A549 (cell line): ENCODE results near the gene JARID2. TPM values are rescaled to one million over a fixed set of nuclear protein-coding genes. Genes with fewer than 3 reads are reported as not detected.
A peak's percentile ranks its signal among the peaks of the same experiment; 100 is the strongest.

Source experiments
- ATAC-seq, 2 experiments: fragments of 200-7000 bp in 1 of 2; fragments of >200 bp in 1 of 2; cut with Nextera tagmentation in 1 of 2; cut with Tn5 transposase in 1 of 2; 3 replicates each; pipeline versions ENCODE4 v1.8.0 to v1.9.1; 2018 to 2020; ENCODE audit warnings: mild to moderate bottlenecking in 1 of 2, moderate library complexity in 1 of 2
- CTCF ChIA-PET: fragments of 300-600 bp; sonication (Branson Sonifier 250); formaldehyde crosslinking; extraction: SDS; loops from one replicate; lab custom pipeline; 2021; ENCODE audit warnings: antibody characterized with exemption, inconsistent platforms; lab: Yijun Ruan, JAX
- POLR2A ChIA-PET: fragments of 350-600 bp; formaldehyde crosslinking; extraction: SDS; loops from one replicate; lab custom pipeline; 2021; ENCODE audit warnings: antibody characterized with exemption, inconsistent platforms; lab: Yijun Ruan, JAX
- DNase-seq, 2 experiments: peaks; one replicate each; pipeline versions ENCODE4 v3.0.0 to v3.0.0-alpha.2; 2011 to 2016; ENCODE audit warnings: low read depth in 1 of 2, low spot score in 1 of 2
- FAIRE-seq: peaks from 2 replicates; lab custom pipeline; 2011; peaks lifted over from hg19 to GRCh38; lab: Jason Lieb, UNC
- H3K27ac ChIP-seq, 2 experiments: fragments of >200 bp; sonication (Bioruptor Twin); formaldehyde crosslinking; 3 replicates each; pipeline ENCODE4 v1.5.1; 2016 to 2017
- H3K4me1 ChIP-seq: fragments of >200 bp; sonication (Bioruptor Twin); formaldehyde crosslinking; 3 replicates; pipeline ENCODE4 v1.6.1; 2016
- H3K4me2 ChIP-seq: fragments of >200 bp; sonication (Bioruptor Twin); formaldehyde crosslinking; 3 replicates; pipeline ENCODE4 v1.6.1; 2016
- H3K4me3 ChIP-seq: fragments of >200 bp; sonication (Bioruptor Twin); formaldehyde crosslinking; 3 replicates; pipeline ENCODE4 v1.5.1; 2016
- H3K9me3 ChIP-seq: fragments of >200 bp; sonication (Bioruptor Twin); formaldehyde crosslinking; 3 replicates; pipeline ENCODE4 v1.6.1; 2016
- ATOH8 ChIP-seq: fragments of 250-450 bp; sonication (Bioruptor Pico); IDR thresholded peaks from 2 replicates; pipeline ENCODE4 v1.5.0; 2020; ENCODE audit warnings: low read depth, mild to moderate bottlenecking, moderate library complexity
- BCL3 ChIP-seq: fragments of >200 bp; sonication (Bioruptor Twin); formaldehyde crosslinking; IDR thresholded peaks from 3 replicates; pipeline ENCODE4 v1.6.1; 2016
- BHLHE40 ChIP-seq: IDR thresholded peaks from 2 replicates; pipeline ENCODE4 v1.6.1; 2012; ENCODE audit warnings: low read depth, low read length, inconsistent platforms
- CTCF ChIP-seq: fragments of >200 bp; sonication (Bioruptor Twin); formaldehyde crosslinking; IDR thresholded peaks from 3 replicates; pipeline ENCODE4 v1.5.1; 2016
- EHMT2 ChIP-seq: fragments of 200-600 bp; sonication (generic); IDR thresholded peaks from 2 replicates; pipeline ENCODE4 v1.6.1; 2016; ENCODE audit warnings: antibody characterized with exemption, low read depth, mild to moderate bottlenecking, moderate library complexity
- ELK1 ChIP-seq: fragments of 150-350 bp; IDR thresholded peaks from 2 replicates; pipeline ENCODE4 v1.6.1; 2014; ENCODE audit warnings: low read depth, mild to moderate bottlenecking, low read length
- ESRRA ChIP-seq: fragments of 150-350 bp; IDR thresholded peaks from 2 replicates; pipeline ENCODE4 v1.6.1; 2014; ENCODE audit warnings: mild to moderate bottlenecking, low read length, borderline replicate concordance
- FOSB ChIP-seq: fragments of 250-450 bp; sonication (Bioruptor Pico); IDR thresholded peaks from 2 replicates; pipeline ENCODE4 v1.5.0; 2020; ENCODE audit warnings: mild to moderate bottlenecking, moderate library complexity
- FOSL2 ChIP-seq, 2 experiments: fragments of 450-650 bp in 1 of 2; fragments of >200 bp in 1 of 2; sonication (Bioruptor Twin) in 1 of 2; formaldehyde crosslinking; IDR thresholded peaks; 2 replicates each; pipeline versions ENCODE4 v1.5.0 to v1.6.1; 2016 to 2020; ENCODE audit warnings: mild to moderate bottlenecking in 1 of 2, moderate library complexity in 1 of 2
- FOXS1 ChIP-seq: fragments of 250-450 bp; sonication (Bioruptor Pico); IDR thresholded peaks from 2 replicates; pipeline ENCODE4 v1.5.0; 2020; ENCODE audit warnings: mild to moderate bottlenecking, moderate library complexity
- HES2 ChIP-seq: fragments of >200 bp; sonication (Bioruptor Twin); formaldehyde crosslinking; IDR thresholded peaks from 2 replicates; pipeline ENCODE4 v1.6.1; 2016
- HEYL ChIP-seq: fragments of 250-450 bp; sonication (Bioruptor Pico); IDR thresholded peaks from 2 replicates; pipeline ENCODE4 v1.8.0; 2021; ENCODE audit warnings: mild to moderate bottlenecking, moderate library complexity
- HOXA7 ChIP-seq: fragments of 250-450 bp; sonication (Bioruptor Pico); IDR thresholded peaks from 2 replicates; pipeline ENCODE4 v1.5.0; 2020; ENCODE audit warnings: mild to moderate bottlenecking, moderate library complexity
- HOXB5 ChIP-seq: fragments of 250-450 bp; sonication (Bioruptor Pico); IDR thresholded peaks from 2 replicates; pipeline ENCODE4 v1.5.0; 2020; ENCODE audit warnings: mild to moderate bottlenecking, moderate library complexity
- KDM5A ChIP-seq: fragments of 200-600 bp; sonication (generic); IDR thresholded peaks from 2 replicates; pipeline ENCODE4 v1.6.1; 2016; ENCODE audit warnings: antibody characterized with exemption, mild to moderate bottlenecking
- MAX ChIP-seq: IDR thresholded peaks from 2 replicates; pipeline ENCODE4 v1.6.1; 2012
- MYC ChIP-seq: IDR thresholded peaks from 2 replicates; pipeline ENCODE4 v1.6.1; 2012; ENCODE audit warnings: mild to moderate bottlenecking, inconsistent platforms, low read length, improper control_type of control experiment, borderline replicate concordance
- NR3C1 ChIP-seq: fragments of >200 bp; sonication (Bioruptor Twin); formaldehyde crosslinking; IDR thresholded peaks from 3 replicates; pipeline ENCODE4 v1.6.1; 2017
- REST ChIP-seq: fragments of 200-600 bp; sonication (generic); IDR thresholded peaks from 2 replicates; pipeline ENCODE4 v1.6.1; 2016; ENCODE audit warnings: antibody characterized with exemption, mild to moderate bottlenecking, moderate library complexity
- SMC3 ChIP-seq: fragments of >200 bp; sonication (Bioruptor Twin); formaldehyde crosslinking; IDR thresholded peaks from 3 replicates; pipeline ENCODE4 v1.6.1; 2018; ENCODE audit warnings: inconsistent platforms
- SREBF2 ChIP-seq: fragments of 450-650 bp; IDR thresholded peaks from 2 replicates; pipeline ENCODE4 v1.6.1; 2014; ENCODE audit warnings: mild to moderate bottlenecking, moderate library complexity
- TP53 ChIP-seq: fragments of 250-450 bp; sonication (Bioruptor Pico); IDR thresholded peaks from 2 replicates; pipeline ENCODE4 v1.5.0; 2021; ENCODE audit warnings: mild to moderate bottlenecking, moderate library complexity
- ZC3H11A ChIP-seq: fragments of 450-650 bp; IDR thresholded peaks from 2 replicates; pipeline ENCODE4 v1.6.1; 2014; ENCODE audit warnings: antibody characterized with exemption, mild to moderate bottlenecking
- ZFP36 ChIP-seq: fragments of 450-650 bp; IDR thresholded peaks from 2 replicates; pipeline ENCODE4 v1.6.1; 2014; ENCODE audit warnings: borderline replicate concordance; ENCODE audit not compliant: partially characterized antibody
- ZNF302 ChIP-seq: fragments of 250-450 bp; sonication (Bioruptor Pico); IDR thresholded peaks from 2 replicates; pipeline ENCODE4 v1.9.0; 2021; ENCODE audit warnings: inconsistent platforms, mild to moderate bottlenecking, moderate library complexity
- ZSCAN20 ChIP-seq: fragments of 250-450 bp; sonication (Bioruptor Pico); IDR thresholded peaks from 2 replicates; pipeline ENCODE4 v1.8.0; 2022; ENCODE audit warnings: mild to moderate bottlenecking, moderate library complexity
- WGBS: methylation state at CpG from one replicate; pipeline ENCODE4 v1.1.6; 2017; ENCODE audit errors: missing lambda C conversion rate; 5-methylcytosine and 5-hydroxymethylcytosine counted together
- polyA plus RNA-seq, 4 experiments: library from polyadenylated mRNA; depleted of rRNA in 3 of 4; stranded (reverse); fragments of >200 nt; fragmentation: RNase III in 1 of 4; extraction: RNeasy Plus Mini Kit Qiagen cat#74134 plus additional on column Dnase treatment in 1 of 4; gene quantifications; 2 replicates in 3 of 4; 3 replicates in 1 of 4; pipeline ENCODE4 v1.2.3, GENCODE V29; 2011 to 2017

Gene JARID2
- polyA plus RNA-seq, 2 of the 4 experiments (the other 2 are of a cell fraction), result 7.8 to 8.3 TPM

GRCh38 chr6:15331629-15332251, 85.9 kb downstream of the JARID2 start:
- TF ChIP-seq MAX, result no peak
- TF ChIP-seq ELK1, result no peak
- TF ChIP-seq FOSB (CRISPR knock-in tag), result no peak
- no peak for TF ChIP-seq HEYL (CRISPR knock-in tag)
- TF ChIP-seq FOSL2 (IDR thresholded peaks at IDR 0.05), result no peak
- no peak for TF ChIP-seq FOSL2 (CRISPR knock-in tag; IDR thresholded peaks at IDR 0.05)
- TF ChIP-seq NR3C1, result no peak
- TF ChIP-seq EHMT2, result no peak
- no peak for TF ChIP-seq ZFP36
- TF ChIP-seq HOXB5 (CRISPR knock-in tag), result no peak
- Histone ChIP-seq H3K27ac (peak overlapping the region in 1 of 2 experiments; percentile 16; a peak in 1 of 6 replicates), H3K4me2 (peak overlapping the region; percentile 14; the same call in 2 of the 3 replicates), H3K4me1 (peaks cover 38% of the 10 kb centered on the region), H3K9me3 (no peaks in the 10 kb centered on the region), H3K4me3 (no peak overlapping the region)
- ChIA-PET POLR2A (no interaction called here), CTCF (interaction anchor here (0.6 to 1.2 kb wide), 3 partner anchors 109 to 782 kb away, joined by 3 to 7 read pairs (median 6); no protein-coding TSS in a partner anchor)
- FAIRE-seq (no peak), DNase-seq (no peak), ATAC-seq (no peak)
- 94% methylated on average over 13 of the region's 13 CpGs for WGBS

GRCh38 chr6:15332446-15332845, 86.6 kb downstream of the JARID2 start:
- POLR2A ChIA-PET, result no interaction called here
- no peak overlapping the region for H3K4me2 ChIP-seq
- H3K4me1 ChIP-seq, result peaks cover 32% of the 10 kb centered on the region
- no peaks in the 10 kb centered on the region for H3K9me3 ChIP-seq
- no peak overlapping the region for H3K27ac ChIP-seq
- FAIRE-seq (no peak), ATAC-seq (no peak), DNase-seq (no peak)
- WGBS, result 98% methylated on average over 2 of the region's 2 CpGs
- CTCF ChIA-PET, result interaction anchor here (0.6 kb wide), 1 partner anchor 172 kb away, joined by 7 read pairs; no protein-coding TSS in a partner anchor
- H3K4me3 ChIP-seq, result no peak overlapping the region
- TF ChIP-seq SREBF2, result no peak
- no peak for TF ChIP-seq CTCF
- no peak for TF ChIP-seq BHLHE40
- TF ChIP-seq BCL3, result no peak
- no peak for TF ChIP-seq FOXS1 (CRISPR knock-in tag)
- no peak for TF ChIP-seq TP53
- no peak for TF ChIP-seq ZC3H11A
- no peak for TF ChIP-seq SMC3
- no peak for TF ChIP-seq HOXB5 (CRISPR knock-in tag)
- no peak for TF ChIP-seq REST
- no peak for TF ChIP-seq ZNF302
- TF ChIP-seq EHMT2, result no peak
- TF ChIP-seq MYC, result no peak
- TF ChIP-seq HOXA7 (CRISPR knock-in tag), result no peak
- TF ChIP-seq HES2, result no peak
- no peak for TF ChIP-seq ATOH8 (CRISPR knock-in tag)
- TF ChIP-seq ZSCAN20 (CRISPR knock-in tag), result no peak
- no peak for TF ChIP-seq KDM5A
- TF ChIP-seq ESRRA, result no peak
